Endothelial cell of umbilical vein (primary cell): ENCODE results near the gene SCG3. TPM values are rescaled to one million over a fixed set of nuclear protein-coding genes. Genes with fewer than 3 reads are reported as not detected.

ENCODE experiments used
- BruUV-seq: library from RNA; stranded (reverse); fragments of 400-500 nt; replicated peaks from 2 replicates; lab custom pipeline; 2021; lab: Mats Ljungman, UMichigan
- CTCF ChIA-PET: fragments of 300-600, 350-600 bp; sonication (Branson Sonifier 250); formaldehyde crosslinking; loops from one replicate; lab custom pipeline; 2021; ENCODE audit warnings: antibody characterized with exemption, inconsistent platforms; lab: Charles Lee
- POLR2A ChIA-PET: fragments of 300-600, 350-600 bp; sonication (Branson Sonifier 250); formaldehyde crosslinking; loops from one replicate; lab custom pipeline; 2021; ENCODE audit warnings: antibody characterized with exemption, inconsistent platforms; lab: Charles Lee
- DNase-seq: peaks from one replicate; pipeline ENCODE4 v3.0.0-alpha.2; 2011; ENCODE audit warnings: low read depth, low spot score
- FAIRE-seq: peaks from 2 replicates; lab custom pipeline; 2011; peaks lifted over from hg19 to GRCh38; lab: Jason Lieb, UNC
- H2AFZ ChIP-seq: 2 replicates; pipeline ENCODE4 v1.6.0; 2012; ENCODE audit warnings: low read depth, low read length, control low read depth, inconsistent platforms
- H3K27ac ChIP-seq: 2 replicates; pipeline ENCODE4 v1.5.1; 2011; ENCODE audit warnings: low read depth, mild to moderate bottlenecking, control low read depth, low read length, moderate library complexity; ENCODE audit not compliant: insufficient read depth
- H3K27me3 ChIP-seq, 2 experiments: 2 replicates each; pipeline versions ENCODE4 v1.6.0 to v1.6.1; 2011; ENCODE audit warnings: low read length in 2 of 2, mixed read lengths in 1 of 2; ENCODE audit not compliant: control insufficient read depth in 2 of 2, insufficient read depth in 2 of 2
- H3K36me3 ChIP-seq, 2 experiments: 2 replicates in 1 of 2; 3 replicates in 1 of 2; pipeline ENCODE4 v1.5.1; 2011; ENCODE audit warnings: low read length in 2 of 2, mild to moderate bottlenecking in 1 of 2, moderate library complexity in 1 of 2; ENCODE audit not compliant: control insufficient read depth in 2 of 2, insufficient read depth in 2 of 2; ENCODE audit errors: extremely low read depth in 1 of 2
- H3K4me1 ChIP-seq: 3 replicates; pipeline ENCODE4 v1.5.1; 2011; ENCODE audit warnings: mild to moderate bottlenecking, low read length; ENCODE audit not compliant: control insufficient read depth, insufficient read depth; ENCODE audit errors: extremely low read depth
- H3K4me2 ChIP-seq: 2 replicates; pipeline ENCODE4 v1.6.1; 2011; ENCODE audit warnings: low read length, control low read depth, mixed read lengths; ENCODE audit not compliant: insufficient read depth
- H3K4me3 ChIP-seq, 3 experiments: fragments of 200-600 bp in 1 of 3; sonication (generic), shearing (Covaris generic) in 1 of 3; replicated peaks in 1 of 3; 2 replicates each; pipeline ENCODE4 v1.5.1; 2011 to 2016; ENCODE audit warnings: control low read depth in 3 of 3, low read length in 3 of 3, mild to moderate bottlenecking in 2 of 3, inconsistent platforms in 1 of 3, low read depth in 1 of 3, moderate library complexity in 1 of 3; ENCODE audit not compliant: insufficient read depth in 1 of 3
- H3K79me2 ChIP-seq: 2 replicates; pipeline ENCODE4 v1.6.0; 2012; ENCODE audit warnings: low read length, inconsistent platforms; ENCODE audit not compliant: control insufficient read depth, insufficient read depth
- H3K9ac ChIP-seq: replicated peaks from 2 replicates; pipeline ENCODE3; 2011; ENCODE audit warnings: low read length, control low read depth; ENCODE audit not compliant: insufficient read depth; ENCODE audit errors: extremely low read depth
- H3K9me1 ChIP-seq: replicated peaks from 3 replicates; pipeline ENCODE4 v1.6.0; 2011; ENCODE audit warnings: mild to moderate bottlenecking, low read length; ENCODE audit not compliant: control insufficient read depth, insufficient read depth; ENCODE audit errors: extremely low read depth
- H3K9me3 ChIP-seq: replicated peaks from 2 replicates; pipeline ENCODE4 v1.5.1; 2012; ENCODE audit warnings: low read length, inconsistent platforms; ENCODE audit not compliant: control insufficient read depth, insufficient read depth
- H4K20me1 ChIP-seq: replicated peaks from 2 replicates; pipeline ENCODE3; 2011; ENCODE audit warnings: mild to moderate bottlenecking, low read length; ENCODE audit not compliant: control insufficient read depth, insufficient read depth; ENCODE audit errors: extremely low read depth
- EZH2 ChIP-seq: IDR thresholded peaks from 2 replicates; pipeline ENCODE4 v1.6.1; 2012; ENCODE audit warnings: borderline replicate concordance, low read depth, mild to moderate bottlenecking, moderate library complexity, low read length, inconsistent platforms; ENCODE audit not compliant: severe bottlenecking
- FOS ChIP-seq: IDR thresholded peaks from 2 replicates; pipeline ENCODE4 v1.6.1; 2011; ENCODE audit warnings: mild to moderate bottlenecking, low read length, moderate library complexity, borderline replicate concordance; ENCODE audit not compliant: insufficient read depth
- GATA2 ChIP-seq: IDR thresholded peaks from 2 replicates; pipeline ENCODE4 v1.7.0; 2011; ENCODE audit warnings: low read depth, mild to moderate bottlenecking, moderate library complexity, mixed read lengths, low read length; ENCODE audit not compliant: insufficient read length, insufficient read depth
- JUN ChIP-seq: IDR thresholded peaks from 2 replicates; pipeline ENCODE4 v1.6.1; 2011; ENCODE audit warnings: borderline replicate concordance, low read depth; ENCODE audit not compliant: insufficient read length, insufficient read depth
- MAX ChIP-seq: IDR thresholded peaks from 2 replicates; pipeline ENCODE4 v1.6.1; 2011; ENCODE audit not compliant: insufficient read depth, insufficient read length
- MYC ChIP-seq: IDR thresholded peaks from one replicate; pipeline ENCODE4 v1.6.1; 2011; ENCODE audit warnings: mild to moderate bottlenecking, low read depth, low read length
- POLR2A ChIP-seq: IDR thresholded peaks from 2 replicates; pipeline ENCODE4 v1.6.1; 2012; ENCODE audit warnings: low read depth, mild to moderate bottlenecking, control low read depth, low read length
- POLR2AphosphoS5 ChIP-seq: IDR thresholded peaks from 2 replicates; pipeline ENCODE4 v1.6.1; 2012; ENCODE audit warnings: low read depth, mild to moderate bottlenecking, control low read depth, low read length, moderate library complexity; ENCODE audit not compliant: insufficient read depth
- dilution Hi-C: fragments of 300-500 bp; cut with MboI; formaldehyde crosslinking; loops from one replicate; pipeline ENCODE4 v1.15.0; 2019; ENCODE audit warnings: low sequenced_read_pairs; ENCODE audit not compliant: extremely low pct_ligation_motif_present
- intact Hi-C: fragments of 100-400 bp; cut with micrococcal nuclease; formaldehyde crosslinking; loops from one replicate; pipeline ENCODE4 v1.10.0; 2022
- polyA plus RNA-seq, 4 experiments: library from polyadenylated mRNA; depleted of rRNA in 3 of 4; stranded (reverse) in 3 of 4; unstranded in 1 of 4; fragments of >200 nt; gene quantifications; 2 replicates each; pipeline versions ENCODE4 v1.2.1 to v1.2.3, GENCODE V29; 2011 to 2012; ENCODE audit warnings: missing spikeins in 1 of 4
- total RNA-seq: library from RNA; stranded (reverse); gene quantifications from 2 replicates; pipeline ENCODE4 v1.2.3, GENCODE V29; 2021
- TF ChIP-seq, protein P1 (sequence below), 2 donors: IDR thresholded peaks; 1 replicate in 1 of 2; 2 replicates in 1 of 2; pipeline ENCODE4 v1.5.1; 2011; ENCODE audit warnings: low read length in 2 of 2, mild to moderate bottlenecking in 2 of 2, moderate library complexity in 2 of 2, control low read depth in 1 of 2, inconsistent platforms in 1 of 2, low read depth in 1 of 2; ENCODE audit not compliant: insufficient read depth in 1 of 2; ENCODE audit errors: extremely low read depth in 1 of 2

Gene SCG3
- total and polyA plus RNA-seq, 2 donors (not counting 3 experiments of a cell fraction or from before 2014, with no cell fraction given): not detected

GRCh38 chr15:51731549-51732267 lies 50.4 kb downstream of the SCG3 start:
- no peak overlapping the region for H3K4me2 ChIP-seq
- intact Hi-C loops: no loop called here
- DNase-seq (no peak), FAIRE-seq (peak; percentile 4)
- no peak for TF ChIP-seq EZH2
- TF ChIP-seq JUN: no peak
- no peak for TF ChIP-seq MYC
- TF ChIP-seq POLR2AphosphoS5: no peak
- TF ChIP-seq MAX: no peak
- no peak for TF ChIP-seq POLR2A
- no peak for TF ChIP-seq GATA2
- no peak for TF ChIP-seq FOS
- TF ChIP-seq, protein P1, sequence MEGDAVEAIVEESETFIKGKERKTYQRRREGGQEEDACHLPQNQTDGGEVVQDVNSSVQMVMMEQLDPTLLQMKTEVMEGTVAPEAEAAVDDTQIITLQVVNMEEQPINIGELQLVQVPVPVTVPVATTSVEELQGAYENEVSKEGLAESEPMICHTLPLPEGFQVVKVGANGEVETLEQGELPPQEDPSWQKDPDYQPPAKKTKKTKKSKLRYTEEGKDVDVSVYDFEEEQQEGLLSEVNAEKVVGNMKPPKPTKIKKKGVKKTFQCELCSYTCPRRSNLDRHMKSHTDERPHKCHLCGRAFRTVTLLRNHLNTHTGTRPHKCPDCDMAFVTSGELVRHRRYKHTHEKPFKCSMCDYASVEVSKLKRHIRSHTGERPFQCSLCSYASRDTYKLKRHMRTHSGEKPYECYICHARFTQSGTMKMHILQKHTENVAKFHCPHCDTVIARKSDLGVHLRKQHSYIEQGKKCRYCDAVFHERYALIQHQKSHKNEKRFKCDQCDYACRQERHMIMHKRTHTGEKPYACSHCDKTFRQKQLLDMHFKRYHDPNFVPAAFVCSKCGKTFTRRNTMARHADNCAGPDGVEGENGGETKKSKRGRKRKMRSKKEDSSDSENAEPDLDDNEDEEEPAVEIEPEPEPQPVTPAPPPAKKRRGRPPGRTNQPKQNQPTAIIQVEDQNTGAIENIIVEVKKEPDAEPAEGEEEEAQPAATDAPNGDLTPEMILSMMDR (IDR thresholded peaks at IDR 0.05; ENCODE audit: extremely low read depth in 1 of 2, insufficient read depth in 1 of 2, low read depth in 1 of 2, low read length in 2 of 2): no peak
- POLR2A ChIA-PET: no interaction called here
- peaks cover 2% of the 10 kb centered on the region for H3K4me1 ChIP-seq
- H2AFZ ChIP-seq: no peak overlapping the region
- H4K20me1 ChIP-seq: no peaks in the 10 kb centered on the region
- H3K36me3 ChIP-seq: no peaks in the 10 kb centered on the region
- H3K9me1 ChIP-seq: no peaks in the 10 kb centered on the region
- CTCF ChIA-PET: interaction anchor here (1.0 kb wide), 1 partner anchor 10 kb away, joined by 3 read pairs; no protein-coding TSS in a partner anchor
- no peaks in the 10 kb centered on the region for H3K9me3 ChIP-seq
- no peaks in the 10 kb centered on the region for H3K27me3 ChIP-seq
- no peak overlapping the region for H3K4me3 ChIP-seq
- H3K9ac ChIP-seq: no peak overlapping the region
- H3K79me2 ChIP-seq: no peaks in the 10 kb centered on the region
- no peak overlapping the region for H3K27ac ChIP-seq
- BruUV-seq: no TSS peak
- dilution Hi-C loops: no loop called here
